ENCODE measurements around the gene SH3RF3.

Gene SH3RF3

GRCh38 chr2:109246176-109246575 is 117.2 kb downstream of the SH3RF3 start:
- no peak overlapping the region for H3K4me2 ChIP-seq (ENCODE audit: low read length, poor library complexity, severe bottlenecking)
- H4K91ac ChIP-seq (ENCODE audit: low read length), result no peak overlapping the region
- no peak overlapping the region for H2BK15ac ChIP-seq (ENCODE audit: low read depth, poor library complexity, severe bottlenecking)
- no peak overlapping the region for H3K9ac ChIP-seq (ENCODE audit: low read length)
- H3K9me3 ChIP-seq (ENCODE audit: control insufficient read depth, low read length), result no peaks in the 10 kb centered on the region
- no peaks in the 10 kb centered on the region for H3K36me3 ChIP-seq (ENCODE audit: control insufficient read depth in 1 of 2, insufficient read depth in 2 of 2, low read depth in 1 of 2, low read length in 2 of 2)
- no peak overlapping the region for H3K23ac ChIP-seq (ENCODE audit: low read length in 2 of 2)
- no peak overlapping the region for H3K18ac ChIP-seq (ENCODE audit: low read depth in 1 of 2, low read length in 2 of 2)
- no peak overlapping the region for H3K4ac ChIP-seq (ENCODE audit: low read depth in 1 of 2, low read length in 2 of 2)
- no peak for DNase-seq
- H2BK120ac ChIP-seq (ENCODE audit: low read depth, low read length), result no peak overlapping the region
- H2BK12ac ChIP-seq (ENCODE audit: low read length in 2 of 2), result no peak overlapping the region
- no peak overlapping the region for H2AFZ ChIP-seq (ENCODE audit: low read depth, low read length)
- H3K79me1 ChIP-seq (replicated peaks; ENCODE audit: low read length, poor library complexity, severe bottlenecking), result peaks cover 37% of the 10 kb centered on the region
- no peak overlapping the region for H4K8ac ChIP-seq (ENCODE audit: low read length)
- peak overlapping the region in 1 of 2 experiments; percentile 28 for H3K14ac ChIP-seq (ENCODE audit: low read length in 2 of 2)
- no peak overlapping the region for H2AK5ac ChIP-seq (ENCODE audit: low read length, severe bottlenecking)
- peaks cover 8% of the 10 kb centered on the region for H3K4me1 ChIP-seq (ENCODE audit: control insufficient read depth, insufficient read depth, low read depth, low read length)
- H2BK5ac ChIP-seq (ENCODE audit: low read depth, low read length, poor library complexity, severe bottlenecking), result no peak overlapping the region
- no peaks in the 10 kb centered on the region for H3K27me3 ChIP-seq (ENCODE audit: control insufficient read depth in 1 of 2, insufficient read depth in 1 of 2, low read length in 2 of 2)
- 98% methylated on average over 8 of the region's 10 CpGs for WGBS
- no peak overlapping the region for H3K4me3 ChIP-seq (ENCODE audit: insufficient read depth in 1 of 2, low read depth in 1 of 2, low read length in 2 of 2)
- H3K27ac ChIP-seq (ENCODE audit: low read length, poor library complexity, severe bottlenecking), result no peak overlapping the region

- no peak overlapping the region for H2AK5ac ChIP-seq (ENCODE audit: low read length, severe bottlenecking)
- no peak overlapping the region for H2BK5ac ChIP-seq (ENCODE audit: low read depth, low read length, poor library complexity, severe bottlenecking)
- 97% methylated on average over 9 of the region's 11 CpGs for WGBS
- no peaks in the 10 kb centered on the region for H3K9me3 ChIP-seq (ENCODE audit: control insufficient read depth, low read length)
- H4K91ac ChIP-seq (ENCODE audit: low read length), result no peak overlapping the region
- no peak overlapping the region for H2BK12ac ChIP-seq (ENCODE audit: low read length in 2 of 2)
- H2AFZ ChIP-seq (ENCODE audit: low read depth, low read length), result no peak overlapping the region
- no peak overlapping the region for H3K23ac ChIP-seq (ENCODE audit: low read length in 2 of 2)
- no peak overlapping the region for H3K9ac ChIP-seq (ENCODE audit: low read length)
- no peak overlapping the region for H3K4me2 ChIP-seq (ENCODE audit: low read length, poor library complexity, severe bottlenecking)
- H3K36me3 ChIP-seq (ENCODE audit: control insufficient read depth in 1 of 2, insufficient read depth in 2 of 2, low read depth in 1 of 2, low read length in 2 of 2), result no peaks in the 10 kb centered on the region
- H3K27ac ChIP-seq (ENCODE audit: low read length, poor library complexity, severe bottlenecking), result no peak overlapping the region
- H3K79me1 ChIP-seq (replicated peaks; ENCODE audit: low read length, poor library complexity, severe bottlenecking), result peaks cover 39% of the 10 kb centered on the region
- H3K27me3 ChIP-seq (ENCODE audit: control insufficient read depth in 1 of 2, insufficient read depth in 1 of 2, low read length in 2 of 2), result no peaks in the 10 kb centered on the region
- H3K18ac ChIP-seq (ENCODE audit: low read depth in 1 of 2, low read length in 2 of 2), result no peak overlapping the region
- H3K4me1 ChIP-seq (ENCODE audit: control insufficient read depth, insufficient read depth, low read depth, low read length), result peaks cover 8% of the 10 kb centered on the region
- no peak overlapping the region for H3K4ac ChIP-seq (ENCODE audit: low read depth in 1 of 2, low read length in 2 of 2)
- DNase-seq, result no peak
- H2BK15ac ChIP-seq (ENCODE audit: low read depth, poor library complexity, severe bottlenecking), result no peak overlapping the region
- H2BK120ac ChIP-seq (ENCODE audit: low read depth, low read length), result no peak overlapping the region
- H4K8ac ChIP-seq (ENCODE audit: low read length), result no peak overlapping the region
- no peak overlapping the region for H3K4me3 ChIP-seq (ENCODE audit: insufficient read depth in 1 of 2, low read depth in 1 of 2, low read length in 2 of 2)
- H3K14ac ChIP-seq (ENCODE audit: low read length in 2 of 2), result peak overlapping the region in 1 of 2 experiments; percentile 28
Measured at GRCh38 chr2:109246616-109247015, 117.6 kb downstream of the SH3RF3 start.

DNA sequence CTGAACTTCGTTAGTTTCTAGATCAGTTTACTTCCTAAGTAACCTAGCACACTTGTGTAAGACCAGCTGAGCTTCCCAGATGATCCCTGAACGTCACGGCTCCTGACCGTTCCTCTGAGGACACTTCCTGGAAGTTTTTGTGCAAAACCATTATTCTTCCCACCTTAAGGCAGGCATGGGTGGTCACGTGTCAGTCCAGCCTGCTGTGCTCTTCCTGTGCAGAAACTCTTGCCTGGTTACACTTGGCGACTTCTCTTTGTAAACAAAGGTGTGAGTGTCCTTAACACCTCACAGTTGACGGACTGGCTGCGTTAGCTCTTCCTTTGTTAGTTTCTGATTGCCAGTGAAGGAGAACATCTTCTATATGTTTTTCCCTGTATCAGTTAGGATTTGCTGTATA is 118.3 kb downstream of the SH3RF3 start:
- DNase-seq, result no peak
- H3K36me3 ChIP-seq (ENCODE audit: control insufficient read depth in 1 of 2, insufficient read depth in 2 of 2, low read depth in 1 of 2, low read length in 2 of 2), result no peaks in the 10 kb centered on the region
- H3K27ac ChIP-seq (ENCODE audit: low read length, poor library complexity, severe bottlenecking), result no peak overlapping the region
- no peak overlapping the region for H2BK120ac ChIP-seq (ENCODE audit: low read depth, low read length)
- peaks cover 6% of the 10 kb centered on the region for H3K4me1 ChIP-seq (ENCODE audit: control insufficient read depth, insufficient read depth, low read depth, low read length)
- H2AK5ac ChIP-seq (ENCODE audit: low read length, severe bottlenecking), result no peak overlapping the region
- H4K91ac ChIP-seq (ENCODE audit: low read length), result no peak overlapping the region
- no peak overlapping the region for H2BK12ac ChIP-seq (ENCODE audit: low read length in 2 of 2)
- no peaks in the 10 kb centered on the region for H3K27me3 ChIP-seq (ENCODE audit: control insufficient read depth in 1 of 2, insufficient read depth in 1 of 2, low read length in 2 of 2)
- 86% methylated on average over 6 of the region's 8 CpGs for WGBS
- H3K4me2 ChIP-seq (ENCODE audit: low read length, poor library complexity, severe bottlenecking), result no peak overlapping the region
- H2BK15ac ChIP-seq (ENCODE audit: low read depth, poor library complexity, severe bottlenecking), result no peak overlapping the region
- no peak overlapping the region for H2BK5ac ChIP-seq (ENCODE audit: low read depth, low read length, poor library complexity, severe bottlenecking)
- no peaks in the 10 kb centered on the region for H3K9me3 ChIP-seq (ENCODE audit: control insufficient read depth, low read length)
- H4K8ac ChIP-seq (ENCODE audit: low read length), result no peak overlapping the region
- H3K4ac ChIP-seq (ENCODE audit: low read depth in 1 of 2, low read length in 2 of 2), result no peak overlapping the region
- H2AFZ ChIP-seq (ENCODE audit: low read depth, low read length), result no peak overlapping the region
- H3K23ac ChIP-seq (ENCODE audit: low read length in 2 of 2), result no peak overlapping the region
- no peak overlapping the region for H3K18ac ChIP-seq (ENCODE audit: low read depth in 1 of 2, low read length in 2 of 2)
- H3K9ac ChIP-seq (ENCODE audit: low read length), result no peak overlapping the region
- H3K14ac ChIP-seq (ENCODE audit: low read length in 2 of 2), result no peak overlapping the region
- H3K79me1 ChIP-seq (replicated peaks; ENCODE audit: low read length, poor library complexity, severe bottlenecking), result peaks cover 35% of the 10 kb centered on the region
- peak overlapping the region in 1 of 2 experiments; percentile 7 for H3K4me3 ChIP-seq (ENCODE audit: insufficient read depth in 1 of 2, low read depth in 1 of 2, low read length in 2 of 2)

DNA sequence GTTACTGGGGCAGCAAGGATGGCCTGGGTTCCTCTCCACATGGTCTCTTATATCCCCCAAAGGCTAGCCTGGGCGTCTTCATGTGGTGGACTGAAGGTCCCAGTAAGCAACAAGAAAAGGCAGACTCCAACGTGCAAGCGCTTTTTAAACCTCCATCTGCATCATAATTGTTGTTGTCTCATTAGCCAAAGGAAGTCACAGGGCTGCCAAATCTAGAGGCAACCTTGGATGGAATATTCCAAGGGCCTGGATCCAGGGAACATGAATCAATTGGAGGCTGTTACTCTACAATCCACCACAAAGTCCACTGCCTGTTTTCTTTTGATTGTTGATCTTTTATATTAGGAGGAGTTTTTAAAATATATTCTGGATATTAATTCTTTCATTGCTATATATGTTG is 118.8 kb downstream of the SH3RF3 start:
- H3K4ac ChIP-seq (ENCODE audit: low read depth in 1 of 2, low read length in 2 of 2), result no peak overlapping the region
- H2BK12ac ChIP-seq (ENCODE audit: low read length in 2 of 2), result no peak overlapping the region
- H3K27me3 ChIP-seq (ENCODE audit: control insufficient read depth in 1 of 2, insufficient read depth in 1 of 2, low read length in 2 of 2), result no peaks in the 10 kb centered on the region
- no peak overlapping the region for H2AFZ ChIP-seq (ENCODE audit: low read depth, low read length)
- H3K36me3 ChIP-seq (ENCODE audit: control insufficient read depth in 1 of 2, insufficient read depth in 2 of 2, low read depth in 1 of 2, low read length in 2 of 2), result no peaks in the 10 kb centered on the region
- no peak for DNase-seq
- no peak overlapping the region for H3K27ac ChIP-seq (ENCODE audit: low read length, poor library complexity, severe bottlenecking)
- H3K79me1 ChIP-seq (replicated peaks; ENCODE audit: low read length, poor library complexity, severe bottlenecking), result peaks cover 31% of the 10 kb centered on the region
- H4K8ac ChIP-seq (ENCODE audit: low read length), result no peak overlapping the region
- no peak overlapping the region for H2BK5ac ChIP-seq (ENCODE audit: low read depth, low read length, poor library complexity, severe bottlenecking)
- no peaks in the 10 kb centered on the region for H3K9me3 ChIP-seq (ENCODE audit: control insufficient read depth, low read length)
- no peak overlapping the region for H2BK120ac ChIP-seq (ENCODE audit: low read depth, low read length)
- no peak overlapping the region for H2AK5ac ChIP-seq (ENCODE audit: low read length, severe bottlenecking)
- H3K14ac ChIP-seq (ENCODE audit: low read length in 2 of 2), result no peak overlapping the region
- H3K9ac ChIP-seq (ENCODE audit: low read length), result no peak overlapping the region
- H3K23ac ChIP-seq (ENCODE audit: low read length in 2 of 2), result no peak overlapping the region
- H4K91ac ChIP-seq (ENCODE audit: low read length), result no peak overlapping the region
- no peak overlapping the region for H3K18ac ChIP-seq (ENCODE audit: low read depth in 1 of 2, low read length in 2 of 2)
- no peak overlapping the region for H3K4me2 ChIP-seq (ENCODE audit: low read length, poor library complexity, severe bottlenecking)
- peaks cover 3% of the 10 kb centered on the region for H3K4me1 ChIP-seq (ENCODE audit: control insufficient read depth, insufficient read depth, low read depth, low read length)
- H2BK15ac ChIP-seq (ENCODE audit: low read depth, poor library complexity, severe bottlenecking), result no peak overlapping the region
- 81% methylated on average over 3 of the region's 3 CpGs for WGBS
- no peak overlapping the region for H3K4me3 ChIP-seq (ENCODE audit: insufficient read depth in 1 of 2, low read depth in 1 of 2, low read length in 2 of 2)

Measured in mesenchymal stem cell (in vitro differentiated cells and primary cell).